ENCODE measurements around the gene LAPTM5.

The LAPTM5 gene

DNA sequence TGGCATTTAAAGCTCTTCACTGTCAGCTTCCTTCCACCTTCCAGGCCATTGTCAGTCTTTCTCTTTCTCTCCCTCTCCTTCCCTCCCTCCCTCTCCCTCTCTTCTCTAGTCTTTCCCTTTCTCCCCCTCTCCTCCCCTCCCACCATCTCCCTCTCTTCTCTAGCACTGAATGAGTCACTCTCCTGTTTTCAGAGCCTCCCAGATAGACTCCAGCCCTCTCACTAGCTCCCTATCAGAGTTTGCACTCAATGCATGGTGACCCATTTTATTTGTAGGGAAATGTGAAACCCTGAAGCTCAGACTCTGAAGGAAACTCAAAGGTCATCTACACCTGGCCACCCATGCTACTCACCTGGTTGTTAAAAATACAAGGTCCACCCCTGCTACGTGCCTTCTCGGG is 29.8 kb downstream of the LAPTM5 start:
- peak; percentile 43 for DNase-seq

DNA sequence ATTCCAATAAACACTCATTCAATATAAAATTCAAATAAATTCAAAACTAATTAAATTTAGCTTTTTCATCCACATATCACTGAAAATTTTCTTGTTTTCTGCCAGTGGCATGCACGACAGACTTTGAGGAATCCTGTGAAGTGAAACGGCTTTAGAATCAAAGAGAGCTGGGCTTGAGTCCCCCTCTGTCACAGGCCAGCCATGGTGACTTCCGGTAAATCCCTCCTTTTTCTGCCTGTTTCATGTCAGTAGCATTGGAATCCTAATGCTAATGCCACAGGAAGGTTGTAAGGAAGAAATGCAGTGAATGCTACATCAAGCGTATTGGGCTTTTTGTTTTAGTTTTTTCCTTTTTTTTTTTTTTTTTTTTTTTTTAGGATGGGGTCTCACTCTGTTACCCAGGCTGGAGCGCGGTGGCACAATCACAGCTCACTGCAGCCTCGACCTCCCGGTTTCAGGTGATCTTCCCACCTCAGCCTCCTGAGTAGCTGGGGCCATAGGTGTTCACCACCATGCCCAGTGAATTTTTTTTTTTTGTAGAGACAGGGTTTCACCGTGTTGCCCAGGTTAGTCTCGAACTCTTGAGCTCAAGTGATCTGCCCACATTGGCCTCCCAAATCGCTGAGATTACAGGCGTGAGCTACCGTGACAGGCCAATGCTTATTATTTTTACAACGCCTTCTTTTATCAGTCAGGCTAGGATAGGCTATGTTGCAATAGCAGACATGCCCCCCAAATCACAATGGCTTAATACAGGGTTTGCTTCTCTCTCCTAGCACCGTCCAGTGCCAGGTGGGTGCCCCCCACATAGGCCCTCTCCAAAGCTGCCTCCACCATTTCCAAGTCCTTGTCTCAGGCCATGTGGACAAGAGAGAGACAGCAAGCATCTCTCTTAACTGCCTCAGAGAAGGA is 30.5 kb downstream of the LAPTM5 start:
- DNase-seq: no peak

GRCh38 chr1:30726236-30726635 is 31.3 kb downstream of the LAPTM5 start:
- no peak for DNase-seq

DNA sequence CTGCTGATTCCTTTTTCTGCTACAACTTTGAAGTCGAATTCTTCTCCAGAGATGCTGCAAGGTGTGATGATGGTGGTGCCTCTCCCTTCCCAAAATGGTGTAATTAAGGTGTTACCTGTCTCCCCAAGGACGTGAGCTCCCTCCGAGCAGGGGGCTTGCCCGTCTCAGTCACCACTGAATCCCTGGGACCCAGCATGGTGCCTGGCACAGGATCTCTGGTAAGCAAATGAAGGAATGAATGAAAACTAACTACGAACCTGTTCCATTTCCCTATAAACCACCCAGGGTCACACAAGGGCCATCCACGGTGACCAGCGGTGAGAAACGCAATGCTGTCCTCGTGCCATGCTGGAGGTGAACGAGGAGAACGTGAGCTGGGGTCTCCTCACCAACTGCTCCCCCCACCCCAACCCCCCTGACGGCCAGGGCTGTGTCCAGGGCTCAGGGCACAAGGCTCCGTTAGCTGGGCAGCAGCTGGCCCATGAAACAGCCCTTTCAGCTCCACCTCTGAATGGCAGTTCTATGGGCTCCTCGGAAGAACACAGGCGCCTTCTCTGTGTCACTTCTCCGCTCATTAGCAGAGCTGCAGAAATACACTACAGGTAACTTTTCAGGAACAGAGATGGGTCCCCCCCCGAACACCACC is 32.0 kb downstream of the LAPTM5 start:
- no peak for DNase-seq

DNA sequence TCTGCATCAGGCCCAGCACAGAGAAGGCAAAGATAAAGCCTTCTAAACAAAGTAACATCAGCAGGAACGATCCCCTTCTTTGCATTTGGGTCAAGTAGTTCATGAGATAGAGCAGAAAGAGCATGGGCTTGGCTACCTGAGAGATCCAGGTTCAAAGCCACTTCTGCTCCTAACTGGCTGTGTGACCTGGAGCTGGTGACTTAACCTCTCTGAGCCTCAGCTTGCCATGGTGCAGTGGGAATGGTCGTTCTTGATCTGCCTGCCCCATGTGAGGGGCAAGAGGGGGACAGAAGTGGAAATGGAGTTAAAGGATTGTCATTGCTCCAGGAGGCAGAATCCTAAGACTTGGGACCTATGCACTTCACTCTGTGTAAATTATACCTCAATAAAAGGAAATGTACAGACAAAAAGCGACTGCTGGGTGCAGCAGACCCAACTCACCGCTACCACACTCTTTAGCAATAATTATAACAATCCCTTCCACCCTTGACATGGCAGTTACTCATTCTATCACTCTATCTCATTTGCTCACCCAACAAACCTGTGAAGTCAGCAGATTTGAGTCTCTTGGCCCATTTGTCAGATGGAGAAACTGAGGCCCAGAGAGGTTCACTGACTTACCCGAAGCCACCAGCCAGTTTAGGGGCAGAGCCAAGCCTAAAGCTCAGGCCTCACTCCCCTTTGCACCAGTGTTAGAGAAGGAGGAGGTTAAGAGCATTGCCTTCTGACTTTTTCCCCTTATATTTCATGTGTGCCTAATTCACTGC is 32.7 kb downstream of the LAPTM5 start:
- DNase-seq: no peak

- DNase-seq: peak; percentile 15
Observed at GRCh38 chr1:30724175-30724574, 33.4 kb downstream of the LAPTM5 start.

DNA sequence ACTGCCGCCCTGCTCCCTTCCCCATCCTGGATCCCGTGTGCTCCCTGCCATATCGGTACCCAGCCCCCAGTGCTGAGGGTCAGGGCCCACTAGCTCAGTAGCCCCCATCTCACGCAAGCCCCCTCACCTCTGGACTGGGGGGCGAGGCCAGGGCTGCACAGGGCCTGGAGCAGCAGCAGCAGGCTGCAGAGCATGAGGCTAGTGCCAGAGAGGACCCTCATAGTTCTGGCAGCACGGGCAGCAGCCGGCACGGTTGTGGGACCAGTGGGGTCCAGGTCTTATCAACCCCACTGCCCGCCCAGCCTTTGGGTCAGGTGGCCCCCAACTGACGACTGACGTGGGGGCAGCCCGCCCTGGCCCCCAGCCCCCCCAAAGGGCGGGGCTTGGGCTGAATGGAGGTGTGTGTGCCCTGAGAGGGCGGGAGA is 34.2 kb downstream of the LAPTM5 start, which contains the start of gene MATN1:
Gene MATN1 (minus strand): TSS at position 255 of the 425 bp plus-strand sequence. CDS start 34 bp downstream, at position 221.
- DNase-seq: no peak

- no peak for DNase-seq
Observed at GRCh38 chr1:30721812-30722537, 35.6 kb downstream of the LAPTM5 start.

GRCh38 chr1:30721341-30721793 is 36.2 kb downstream of the LAPTM5 start:
- no peak for DNase-seq

DNA sequence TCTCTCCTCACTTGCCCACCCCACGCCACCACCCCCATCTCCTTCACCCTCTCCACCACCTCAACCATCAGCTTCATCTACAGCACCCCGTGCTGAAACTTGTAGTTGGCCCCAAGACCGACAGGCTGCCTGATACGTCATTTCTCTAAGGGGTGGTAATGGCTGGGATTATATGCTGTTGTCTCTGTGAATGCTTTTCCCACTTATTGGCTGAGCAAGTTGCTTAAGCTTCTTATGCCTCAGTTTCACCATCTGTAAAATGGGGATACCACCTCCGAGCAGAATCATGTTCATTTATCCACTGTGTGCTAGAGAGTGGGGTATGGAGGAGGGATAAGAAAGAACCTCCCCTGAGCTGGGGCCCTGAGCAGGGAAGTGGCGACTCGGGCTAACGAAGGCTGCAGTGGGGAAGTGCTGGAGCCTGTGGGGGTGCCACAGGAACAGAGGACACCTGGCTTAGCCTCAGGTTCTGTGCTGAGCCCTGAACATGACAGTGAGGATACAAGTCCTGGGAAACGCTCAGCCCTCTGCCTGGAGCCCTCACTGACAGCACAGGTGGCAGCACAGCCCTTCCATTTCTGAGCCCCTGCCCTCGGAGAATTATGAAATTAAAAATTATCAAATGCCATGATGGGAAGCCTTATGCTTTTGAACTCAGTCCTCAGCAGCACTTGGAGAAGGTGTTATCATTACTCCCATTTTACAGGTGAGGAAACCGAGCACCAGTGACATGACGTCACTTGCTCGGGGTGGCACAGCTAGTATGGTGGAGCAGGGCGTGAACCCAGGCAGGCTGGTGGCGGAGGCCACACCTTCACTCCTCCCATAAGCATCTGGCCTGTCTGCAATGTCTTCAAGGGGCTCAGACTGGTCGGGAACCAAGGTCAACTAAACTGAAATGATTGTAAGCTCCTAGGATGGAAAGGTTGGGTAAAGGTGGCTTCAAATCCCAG is 37.0 kb downstream of the LAPTM5 start:
- no peak for DNase-seq

GRCh38 chr1:30719406-30720270 is 37.9 kb downstream of the LAPTM5 start:
- DNase-seq: no peak

- DNase-seq: peak; percentile 99
Observed at GRCh38 chr1:30718636-30719405, 38.8 kb downstream of the LAPTM5 start.

GRCh38 chr1:30718091-30718635 is 39.4 kb downstream of the LAPTM5 start:
- peak; percentile 99 for DNase-seq

DNA sequence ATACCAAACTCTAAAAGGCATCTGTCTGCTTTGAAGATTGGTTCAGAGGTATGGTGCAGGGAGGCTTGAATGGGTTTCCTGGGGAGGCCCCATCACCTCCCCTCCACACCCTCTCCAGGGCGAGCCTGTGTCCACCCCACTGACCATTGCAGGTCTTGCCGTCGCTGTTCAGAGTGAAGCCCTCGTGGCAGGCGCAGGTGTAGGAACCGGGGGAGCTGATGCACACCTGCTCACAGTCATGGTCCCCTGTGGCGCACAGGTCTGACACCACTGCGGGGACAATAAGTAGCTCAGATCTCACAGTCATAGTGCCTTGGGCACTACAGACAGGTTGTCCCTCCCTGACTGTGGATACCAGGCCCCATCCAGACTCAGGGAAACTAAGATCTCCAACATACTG is 40.9 kb downstream of the LAPTM5 start:
- DNase-seq: no peak

GRCh38 chr1:30715886-30716285 is 41.7 kb downstream of the LAPTM5 start:
- DNase-seq: no peak

DNA sequence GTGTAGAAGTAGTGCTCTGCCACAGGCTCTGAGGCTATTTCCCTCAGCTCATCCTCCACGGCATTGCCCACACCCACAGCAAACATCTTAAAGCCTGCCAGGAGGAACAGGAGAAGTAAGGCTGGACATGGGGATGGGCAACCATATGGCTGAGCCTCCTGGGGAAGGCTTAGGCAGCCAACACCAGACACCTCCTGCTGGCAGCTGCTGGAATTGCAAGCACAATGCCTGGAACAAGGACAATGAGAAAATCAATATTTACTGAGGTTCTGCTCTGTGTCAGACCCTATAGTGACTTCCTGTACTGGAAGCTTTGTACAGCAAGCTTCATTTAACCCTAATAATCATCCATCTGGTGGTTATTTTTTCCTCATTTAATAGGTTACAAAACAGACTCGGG is 42.4 kb downstream of the LAPTM5 start:
- DNase-seq: peak; percentile 34

- no peak for DNase-seq
Observed at GRCh38 chr1:30714536-30715090, 43.0 kb downstream of the LAPTM5 start.

- no peak for DNase-seq
Observed at GRCh38 chr1:30714025-30714424, 43.5 kb downstream of the LAPTM5 start.

- no peak for DNase-seq
Observed at GRCh38 chr1:30713311-30713710, 44.3 kb downstream of the LAPTM5 start.

Data from OCI-M1 (cell line).